ENCODE data around the gene RLF. TPM values are rescaled to one million over a fixed set of nuclear protein-coding genes. Genes with fewer than 3 reads are reported as not detected.
A peak's percentile ranks its signal among the peaks of the same experiment; 100 is the strongest.

RLF gene
- total and polyA plus RNA-seq, 10 of the 15 experiments (the other 5 are each of a cell fraction or from before 2014, with no cell fraction given): 2.0 to 19.8 (median 8.7) TPM

GRCh38 chr1:40183055-40183710 lies 22.0 kb downstream of the RLF start:
- BruUV-seq (replicated peaks): no TSS peak
- H3K4me2 ChIP-seq (ENCODE audit: control insufficient read depth, insufficient read depth): no peak overlapping the region
- H3K9me3 ChIP-seq (replicated peaks; ENCODE audit: control insufficient read depth, insufficient read depth, low read length): no peaks in the 10 kb centered on the region
- FAIRE-seq: no peak
- no peaks in the 10 kb centered on the region; the same call in 1 of the 2 replicates for H4K20me1 ChIP-seq (ENCODE audit: control insufficient read depth, insufficient read depth)
- H3K27ac ChIP-seq (ENCODE audit: control insufficient read depth, insufficient read depth): no peak overlapping the region
- no peak for ATAC-seq
- no peaks in the 10 kb centered on the region for H3K27me3 ChIP-seq (replicated peaks in 1 of 2; ENCODE audit: control insufficient read depth in 2 of 2, insufficient read depth in 2 of 2, low read length in 1 of 2)
- no peak overlapping the region for H3K9ac ChIP-seq (ENCODE audit: control insufficient read depth, insufficient read depth, low read length)
- intact Hi-C loops (cut with micrococcal nuclease; ENCODE audit: unreplicated experiment): no loop called here
- peak; percentile 20 to 50 (median 28); a peak in 4 of 6 replicates for TF ChIP-seq CTCF (IDR thresholded peaks at IDR 0.05 in 2 of 3, conservative IDR thresholded peaks at IDR 0.05 in 1 of 3; ENCODE audit: control insufficient read depth in 2 of 3, extremely low read depth in 1 of 3, insufficient read depth in 1 of 3, low read depth in 3 of 3, low read length in 3 of 3)
- no peak for TF ChIP-seq MLLT1 (IDR thresholded peaks at IDR 0.05)
- TF ChIP-seq SMC3 (IDR thresholded peaks at IDR 0.05; ENCODE audit: borderline replicate concordance, low read length): peak; percentile 25; the same call in 1 of the 2 replicates
- peak; percentile 49 for TF ChIP-seq RAD21 (IDR thresholded peaks at IDR 0.05; ENCODE audit: insufficient read depth, low read depth, low read length)
- CTCF ChIA-PET: interaction anchor here (0.6 to 8.0 kb wide), 22 partner anchors 8 to 155 kb away, joined by 3 to 90 read pairs (median 4); partner anchors contain the start of genes COL9A2, RLF and TMCO2
- POLR2A ChIA-PET: interaction anchor here (0.6 to 1.5 kb wide), 8 partner anchors 10 to 267 kb away, joined by 3 to 6 read pairs (median 3); partner anchors contain the start of gene RLF
- H3K4me3 ChIP-seq: no peak overlapping the region
- no peak overlapping the region for H2AFZ ChIP-seq (ENCODE audit: control insufficient read depth, low read depth, low read length)
- H3K4me1 ChIP-seq (ENCODE audit: control insufficient read depth, insufficient read depth, low read length): peaks cover 32% of the 10 kb centered on the region
- H3K36me3 ChIP-seq (ENCODE audit: control insufficient read depth in 2 of 2, insufficient read depth in 2 of 2, low read length in 1 of 2): peaks cover 0 to 3% of the 10 kb centered on the region in 2 experiments; a peak in 1 of 4 replicates
- SMC1A ChIA-PET (ENCODE audit: uncharacterized antibody, unreplicated experiment): interaction anchor here (0.7 to 8.4 kb wide), 10 partner anchors 9 to 156 kb away, joined by 3 to 66 read pairs (median 4); partner anchors contain the start of gene RLF
- in situ Hi-C loops (cut with MboI): no loop called here
- RAD21 ChIA-PET (ENCODE audit: unreplicated experiment): interaction anchor here (0.5 to 2.8 kb wide), 4 partner anchors 20 to 132 kb away, joined by 3 to 8 read pairs (median 6); no protein-coding TSS in a partner anchor
- DNase-seq (ENCODE audit: low read depth, low spot score): no peak
- 43% methylated on average over 3 of the region's 3 CpGs for WGBS (ENCODE audit: insufficient coverage, insufficient replicate concordance, low lambda C conversion rate, missing lambda C conversion rate)
- H3K79me2 ChIP-seq (ENCODE audit: control insufficient read depth, insufficient read depth, low read length): peaks cover 81% of the 10 kb centered on the region

Data from GM12878 (cell line).